SK-N-SH (cell line): ENCODE data around the gene CPZ.
"Not testable (repeated sequence)": the region's sequence is repeated elsewhere in the genome, so short reads cannot be mapped to it uniquely, and the experiment has no call there.

Source experiments
- CTCF ChIP-seq: fragments of 200-600 bp; sonication (generic); IDR thresholded peaks from 2 replicates; pipeline ENCODE4 v1.6.1; 2017; ENCODE audit warnings: antibody characterized with exemption, mild to moderate bottlenecking, moderate library complexity
- EZH2phosphoT487 ChIP-seq: fragments of 200-600 bp; sonication (generic); IDR thresholded peaks from 2 replicates; pipeline ENCODE4 v1.6.1; 2017; ENCODE audit warnings: low read depth, mixed run types, mild to moderate bottlenecking, antibody characterized with exemption, moderate library complexity, borderline replicate concordance
- GATA2 ChIP-seq: sonication (generic); formaldehyde crosslinking; IDR thresholded peaks from 2 replicates; pipeline ENCODE4 v1.5.0; 2020; ENCODE audit warnings: mild to moderate bottlenecking, missing genetic modification reagents
- MAX ChIP-seq: IDR thresholded peaks from 2 replicates; pipeline ENCODE4 v1.4.0; 2012; ENCODE audit warnings: low read depth
- POLR2AphosphoS5 ChIP-seq: IDR thresholded peaks from 2 replicates; pipeline ENCODE4 v1.6.1; 2012; ENCODE audit warnings: low read depth, low read length
- RAD21 ChIP-seq: IDR thresholded peaks from 2 replicates; pipeline ENCODE4 v1.6.1; 2012; ENCODE audit warnings: mild to moderate bottlenecking, low read length
- REST ChIP-seq: IDR thresholded peaks from 2 replicates; pipeline ENCODE4 v1.6.1; 2012; ENCODE audit warnings: mild to moderate bottlenecking, low read depth, low read length, moderate library complexity
- RFX5 ChIP-seq: IDR thresholded peaks from 2 replicates; pipeline ENCODE4 v1.6.1; 2012; ENCODE audit warnings: mild to moderate bottlenecking, improper control_type of control experiment, low read length
- RXRA ChIP-seq: IDR thresholded peaks from 2 replicates; pipeline ENCODE4 v1.4.0; 2012; ENCODE audit warnings: low read depth, mild to moderate bottlenecking, borderline replicate concordance
- TAF1 ChIP-seq: IDR thresholded peaks from 2 replicates; pipeline ENCODE4 v1.6.1; 2012; ENCODE audit warnings: low read depth, mild to moderate bottlenecking, low read length, moderate library complexity, borderline replicate concordance
- TEAD4 ChIP-seq: IDR thresholded peaks from 2 replicates; pipeline ENCODE4 v1.4.0; 2012; ENCODE audit warnings: mild to moderate bottlenecking, borderline replicate concordance; ENCODE audit not compliant: insufficient read depth
- USF1 ChIP-seq: IDR thresholded peaks from 2 replicates; pipeline ENCODE4 v1.4.0; 2012; ENCODE audit warnings: low read depth, borderline replicate concordance
- USF2 ChIP-seq: fragments of 150-350 bp; IDR thresholded peaks from 2 replicates; pipeline ENCODE4 v1.6.1; 2017; ENCODE audit warnings: antibody characterized with exemption, low read length, low read depth, borderline replicate concordance
- ZBTB33 ChIP-seq: IDR thresholded peaks from 2 replicates; pipeline ENCODE4 v1.4.0; 2012; ENCODE audit warnings: low read depth, borderline replicate concordance

- TF ChIP-seq CTCF, POLR2AphosphoS5, TEAD4, TAF1, RAD21, USF1, REST, USF2, ZBTB33, RFX5, EZH2phosphoT487, RXRA, MAX, GATA2: not testable (repeated sequence)
These were observed 28.6 kb downstream of the CPZ start for GRCh38 chr4:8621135-8621534.
